Measurements from ENCODE around the gene RLIM. TPM values are rescaled to one million over a fixed set of nuclear protein-coding genes. Genes with fewer than 3 reads are reported as not detected.

RLIM gene
- polyA plus RNA-seq, 1 donor (not counting 4 experiments of a cell fraction or from before 2014, with no cell fraction given): 23.8 TPM

GRCh38 chrX:74545880-74546523 lies 68.4 kb downstream of the RLIM start:
- H3K9me1 ChIP-seq (ENCODE audit: control insufficient read depth, extremely low read depth, insufficient read depth, low read length): no peaks in the 10 kb centered on the region
- no peak overlapping the region for H3K27ac ChIP-seq (ENCODE audit: control insufficient read depth, insufficient read depth, low read length)
- H3K9ac ChIP-seq (ENCODE audit: control insufficient read depth, extremely low read depth, insufficient read depth, low read length): no peak overlapping the region
- no peak for TF ChIP-seq CTCF (optimal IDR thresholded peaks at IDR 0.05 in 1 of 3, IDR thresholded peaks at IDR 0.05 in 1 of 3, conservative IDR thresholded peaks at IDR 0.05 in 1 of 3; ENCODE audit: extremely low read depth in 1 of 3, insufficient read depth in 2 of 3, low read length in 3 of 3)
- TF ChIP-seq EZH2 (IDR thresholded peaks at IDR 0.05; ENCODE audit: low read length): no peak
- no peaks in the 10 kb centered on the region for H3K36me3 ChIP-seq (ENCODE audit: control insufficient read depth in 2 of 2, extremely low read depth in 1 of 2, insufficient read depth in 2 of 2, low read length in 2 of 2)
- FAIRE-seq (no peak), DNase-seq (ENCODE audit: low read depth, low spot score) (no peak)
- no peaks in the 10 kb centered on the region for H4K20me1 ChIP-seq (ENCODE audit: control insufficient read depth, extremely low read depth, insufficient read depth, low read length)
- H3K79me2 ChIP-seq (ENCODE audit: control insufficient read depth, insufficient read depth, low read length): no peaks in the 10 kb centered on the region
- no peak overlapping the region for H3K4me2 ChIP-seq (ENCODE audit: control insufficient read depth, extremely low read depth, insufficient read depth, low read depth, low read length)
- peaks cover 9% of the 10 kb centered on the region for H3K9me3 ChIP-seq (ENCODE audit: control insufficient read depth, low read depth, low read length)
- H3K4me3 ChIP-seq (ENCODE audit: control insufficient read depth in 2 of 3, extremely low read depth in 1 of 3, insufficient read depth in 2 of 3, low read depth in 1 of 3, low read length in 3 of 3): no peak overlapping the region
- dilution Hi-C loops (cut with MboI; ENCODE audit: extremely low pct_ligation_motif_present, low sequenced_read_pairs): no loop called here
- H2AFZ ChIP-seq (ENCODE audit: control insufficient read depth, low read length): no peak overlapping the region
- no peaks in the 10 kb centered on the region for H3K27me3 ChIP-seq (ENCODE audit: control insufficient read depth, extremely low read depth, insufficient read depth, low read length)
- H3K4me1 ChIP-seq (ENCODE audit: control insufficient read depth, extremely low read depth, insufficient read depth, low read length): no peaks in the 10 kb centered on the region

GRCh38 chrX:74540635-74541249 lies 73.7 kb downstream of the RLIM start:
- Histone ChIP-seq H3K36me3 (ENCODE audit: control insufficient read depth in 2 of 2, extremely low read depth in 1 of 2, insufficient read depth in 2 of 2, low read length in 2 of 2) (no peaks in the 10 kb centered on the region), H4K20me1 (ENCODE audit: control insufficient read depth, extremely low read depth, insufficient read depth, low read length) (no peaks in the 10 kb centered on the region), H3K9me3 (ENCODE audit: control insufficient read depth, low read depth, low read length) (no peaks in the 10 kb centered on the region), H3K4me1 (ENCODE audit: control insufficient read depth, extremely low read depth, insufficient read depth, low read length) (peaks cover 11% of the 10 kb centered on the region), H3K27me3 (ENCODE audit: control insufficient read depth, extremely low read depth, insufficient read depth, low read length) (no peaks in the 10 kb centered on the region), H2AFZ (ENCODE audit: control insufficient read depth, low read length) (no peak overlapping the region), H3K9me1 (ENCODE audit: control insufficient read depth, extremely low read depth, insufficient read depth, low read length) (no peaks in the 10 kb centered on the region), H3K4me3 (ENCODE audit: control insufficient read depth in 2 of 3, extremely low read depth in 1 of 3, insufficient read depth in 2 of 3, low read depth in 1 of 3, low read length in 3 of 3) (no peak overlapping the region), H3K27ac (ENCODE audit: control insufficient read depth, insufficient read depth, low read length) (no peak overlapping the region), H3K79me2 (ENCODE audit: control insufficient read depth, insufficient read depth, low read length) (no peaks in the 10 kb centered on the region), H3K4me2 (ENCODE audit: control insufficient read depth, extremely low read depth, insufficient read depth, low read depth, low read length) (no peak overlapping the region), H3K9ac (ENCODE audit: control insufficient read depth, extremely low read depth, insufficient read depth, low read length) (no peak overlapping the region)
- dilution Hi-C loops (cut with MboI; ENCODE audit: extremely low pct_ligation_motif_present, low sequenced_read_pairs): no loop called here
- TF ChIP-seq CTCF (optimal IDR thresholded peaks at IDR 0.05 in 1 of 3, IDR thresholded peaks at IDR 0.05 in 1 of 3, conservative IDR thresholded peaks at IDR 0.05 in 1 of 3; ENCODE audit: extremely low read depth in 1 of 3, insufficient read depth in 2 of 3, low read length in 3 of 3) (no peak), EZH2 (IDR thresholded peaks at IDR 0.05; ENCODE audit: low read length) (no peak)
- no peak for FAIRE-seq
- DNase-seq (ENCODE audit: low read depth, low spot score): no peak

Data from keratinocyte (primary cell).